Spinal cord (tissue), 10 donors: ENCODE data around the gene SLC33A1. TPM values are rescaled to one million over a fixed set of nuclear protein-coding genes. Genes with fewer than 3 reads are reported as not detected.
"Not testable (repeated sequence)": the region's sequence is repeated elsewhere in the genome, so short reads cannot be mapped to it uniquely, and the experiment has no call there.

Experiments used
- DNase-seq, 6 donors: peaks; one replicate each; pipeline versions ENCODE4 v3.0.0 to v3.0.0-alpha.2; 2013 to 2015; ENCODE audit warnings: low spot score in 6 of 6, low read depth in 4 of 6
- H3K27ac ChIP-seq: one replicate; pipeline ENCODE4 v1.5.1; 2013; ENCODE audit warnings: low read depth, low read length, control low read depth
- H3K27me3 ChIP-seq: one replicate; pipeline ENCODE4 v1.6.1; 2013; ENCODE audit warnings: low read length; ENCODE audit not compliant: control insufficient read depth, insufficient read depth
- H3K36me3 ChIP-seq: one replicate; pipeline ENCODE4 v1.6.1; 2013; ENCODE audit warnings: low read length; ENCODE audit not compliant: control insufficient read depth, insufficient read depth
- H3K4me1 ChIP-seq: one replicate; pipeline ENCODE4 v1.6.1; 2013; ENCODE audit warnings: low read length; ENCODE audit not compliant: control insufficient read depth, insufficient read depth
- H3K4me3 ChIP-seq: one replicate; pipeline ENCODE4 v1.5.1; 2013; ENCODE audit warnings: low read depth, low read length, control low read depth
- H3K9me3 ChIP-seq: one replicate; pipeline ENCODE4 v1.6.1; 2013; ENCODE audit warnings: low read length; ENCODE audit not compliant: control insufficient read depth, insufficient read depth
- WGBS: methylation state at CpG from one replicate; pipeline ENCODE4 v1.1.5; 2013; ENCODE audit warnings: missing lambda C conversion rate; ENCODE audit not compliant: insufficient coverage; 5-methylcytosine and 5-hydroxymethylcytosine counted together
- polyA plus RNA-seq, 2 donors: library from polyadenylated mRNA; unstranded; fragments of 120-200 nt; gene quantifications; one replicate each; pipeline ENCODE4 v1.2.1, GENCODE V29; 2013; ENCODE audit not compliant: insufficient read length in 2 of 2
- total RNA-seq, 2 donors: library from RNA; depleted of rRNA in 1 of 2; stranded (reverse); fragments of 120-200 nt in 1 of 2; fragments of >200 nt in 1 of 2; gene quantifications; one replicate each; pipeline versions ENCODE4 v1.2.3 to v1.2.4, GENCODE V29; 2013 to 2014
- donor health status: healthy.

The SLC33A1 gene
- total and polyA plus RNA-seq, 4 donors = 17.2 to 38.3 (median 26.9) TPM

DNA sequence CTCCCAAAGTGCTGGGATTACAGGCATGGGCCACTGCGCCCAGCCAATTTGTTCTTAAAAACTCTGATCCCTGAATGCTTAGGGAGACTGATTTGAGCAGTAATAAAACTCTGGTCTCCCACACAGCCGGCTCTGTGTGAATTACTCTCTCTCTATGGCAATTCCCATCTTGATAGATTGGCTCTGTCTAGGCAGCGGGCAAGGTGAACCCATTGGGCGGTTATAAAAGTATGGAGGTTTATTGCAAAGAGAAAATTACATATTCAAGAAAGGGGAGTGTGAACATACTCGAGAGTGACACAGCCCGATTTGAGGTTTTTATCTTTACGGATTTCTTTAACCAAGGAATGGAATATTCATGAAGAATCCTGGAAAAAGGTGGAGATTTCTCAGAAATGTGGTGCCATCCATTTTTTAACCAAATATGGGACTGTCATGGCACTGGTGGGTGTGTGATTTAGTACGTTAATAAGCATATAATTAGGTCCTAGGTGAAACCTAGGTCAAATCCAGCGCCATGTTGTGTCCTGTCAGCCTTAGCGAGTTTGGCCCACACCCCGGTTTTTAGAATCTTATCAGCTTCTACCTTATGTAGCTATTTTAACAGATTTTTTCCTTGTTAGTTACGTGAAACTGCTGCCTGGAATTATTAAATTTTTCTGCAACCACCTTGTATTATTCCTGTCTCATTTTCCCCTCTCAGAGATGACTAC is 9.0 kb upstream of the SLC33A1 start:
- Histone ChIP-seq H3K9me3 (no peaks in the 10 kb centered on the region), H3K36me3 (no peaks in the 10 kb centered on the region), H3K4me1 (no peaks in the 10 kb centered on the region), H3K4me3 (no peak overlapping the region), H3K27ac (no peak overlapping the region), H3K27me3 (no peaks in the 10 kb centered on the region)
- 100% methylated on average over 5 of the region's 12 CpGs for WGBS
- DNase-seq = no peak

DNA sequence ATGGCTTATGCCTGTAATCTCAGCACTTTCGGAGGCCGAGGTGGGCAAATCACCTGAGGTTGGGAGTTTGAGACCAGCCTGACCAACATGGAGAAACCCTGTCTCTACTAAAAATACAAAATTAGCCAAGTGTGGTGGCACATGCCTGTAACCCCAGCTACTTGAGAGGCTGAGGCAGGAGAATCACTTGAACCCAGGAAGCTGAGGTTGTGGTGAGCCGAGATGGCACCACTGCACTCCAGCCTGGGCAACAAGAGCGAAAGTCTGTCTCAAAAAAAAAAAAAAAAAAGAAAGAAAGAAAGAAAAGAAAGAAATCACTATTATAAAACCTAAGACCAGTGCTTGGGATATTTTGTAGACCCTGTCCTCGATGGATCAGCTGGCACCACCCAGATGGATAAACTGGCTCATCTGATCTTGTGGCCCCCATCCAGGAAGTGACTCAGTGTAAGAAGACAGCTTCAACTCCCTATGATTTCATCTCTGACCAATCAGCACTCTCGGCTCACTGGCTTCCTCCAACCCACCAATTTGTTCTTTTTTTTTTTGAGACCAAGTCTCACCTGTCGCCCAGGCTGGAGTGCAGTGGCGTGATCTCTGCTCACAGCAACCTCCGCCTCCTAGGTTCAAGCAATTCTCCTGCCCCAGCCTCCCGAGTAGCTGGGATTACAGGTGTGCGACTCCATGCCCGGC is 8.2 kb upstream of the SLC33A1 start:
- H3K4me1 ChIP-seq, H3K9me3 ChIP-seq, H3K27me3 ChIP-seq, H3K27ac ChIP-seq, H3K36me3 ChIP-seq, H3K4me3 ChIP-seq, DNase-seq: not testable (repeated sequence)
- WGBS = 94% methylated on average over 8 of the region's 12 CpGs

DNA sequence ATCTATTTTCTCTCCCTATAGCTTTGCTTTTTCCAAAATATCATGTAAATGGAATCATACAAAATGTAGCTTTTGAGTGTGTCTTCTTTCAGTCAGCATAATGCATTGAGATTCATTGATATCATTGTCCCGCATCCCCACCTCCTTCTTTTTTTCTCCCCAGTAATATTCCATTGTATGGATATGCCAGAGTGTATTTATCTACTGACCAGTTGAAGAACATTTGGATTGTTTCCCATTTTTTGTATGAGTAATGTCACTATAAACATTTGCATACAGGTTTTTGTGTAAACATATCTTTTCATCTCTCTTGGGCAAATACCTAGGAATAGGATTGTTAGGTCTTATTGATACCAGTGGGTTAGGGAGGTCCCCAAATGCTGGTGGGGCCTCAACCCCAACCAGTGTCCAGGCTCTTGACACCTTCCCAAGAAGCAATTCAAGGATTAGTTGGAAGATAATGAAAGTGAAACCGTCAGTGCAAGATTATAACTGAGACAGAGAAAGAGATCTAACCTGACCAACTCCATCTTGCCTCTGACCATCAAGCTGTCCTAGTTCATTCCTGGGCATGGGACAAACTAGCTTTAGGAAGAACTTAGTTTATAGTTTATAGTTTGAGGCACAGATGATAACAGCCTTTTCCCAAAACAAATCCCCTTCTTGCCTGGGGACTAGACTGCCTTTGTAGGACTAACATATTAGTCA is 7.4 kb upstream of the SLC33A1 start:
- no peaks in the 10 kb centered on the region for H3K36me3 ChIP-seq
- no peak overlapping the region for H3K4me3 ChIP-seq
- H3K9me3 ChIP-seq = no peaks in the 10 kb centered on the region
- WGBS = no CpG with 5 or more reads among the region's 2 CpGs
- H3K4me1 ChIP-seq = no peaks in the 10 kb centered on the region
- DNase-seq = no peak
- H3K27ac ChIP-seq = no peak overlapping the region
- no peaks in the 10 kb centered on the region for H3K27me3 ChIP-seq

DNA sequence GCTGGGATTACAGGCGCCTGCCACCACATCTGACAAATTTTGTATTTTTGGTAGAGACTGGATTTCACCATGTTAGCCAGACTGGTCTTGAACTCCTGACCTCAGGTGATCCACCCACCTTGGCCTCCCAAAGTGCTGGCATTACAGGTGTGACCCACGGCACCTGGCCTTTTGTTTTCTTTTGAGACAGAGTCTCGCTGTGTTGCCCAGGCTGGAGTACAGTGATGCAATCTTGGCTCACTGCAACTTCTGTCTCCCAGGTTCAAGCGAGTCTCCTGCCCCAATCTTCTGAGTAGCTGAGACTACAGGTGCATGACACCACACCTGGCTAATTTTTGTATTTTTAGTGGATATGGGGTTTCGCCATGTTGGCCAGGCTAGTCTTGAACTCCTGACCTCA is 6.2 kb upstream of the SLC33A1 start:
- not testable (repeated sequence) for DNase-seq, H3K36me3 ChIP-seq, H3K4me3 ChIP-seq, H3K27ac ChIP-seq, H3K4me1 ChIP-seq, H3K9me3 ChIP-seq, H3K27me3 ChIP-seq
- WGBS = 93% methylated on average over 5 of the region's 5 CpGs

DNA sequence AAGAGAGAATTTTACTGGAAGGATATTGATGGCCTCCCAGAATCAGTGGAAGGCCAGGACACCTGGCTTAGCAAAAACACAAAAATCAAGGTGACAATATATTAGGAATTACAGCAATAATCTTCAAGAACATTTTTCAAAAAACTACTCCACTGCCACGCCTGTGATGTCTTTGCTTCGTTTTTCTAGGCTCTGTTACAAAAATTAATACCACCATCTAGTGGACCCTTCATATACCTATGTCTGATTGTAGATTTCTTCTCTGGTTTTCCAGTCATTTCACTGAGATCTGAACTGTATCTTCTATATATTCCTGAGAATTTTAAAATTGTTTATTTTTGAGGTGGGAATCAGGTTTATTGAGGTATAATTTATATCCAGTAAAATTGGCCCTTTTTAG is 5.6 kb upstream of the SLC33A1 start:
- Histone ChIP-seq H3K36me3 (no peaks in the 10 kb centered on the region), H3K27me3 (no peaks in the 10 kb centered on the region), H3K4me1 (peaks cover 5% of the 10 kb centered on the region), H3K9me3 (no peaks in the 10 kb centered on the region), H3K4me3 (no peak overlapping the region), H3K27ac (no peak overlapping the region)
- peak in 2 of 6 donors; percentile 49 to 68 for DNase-seq
- 20% methylated on average over 1 of the region's 2 CpGs for WGBS

DNA sequence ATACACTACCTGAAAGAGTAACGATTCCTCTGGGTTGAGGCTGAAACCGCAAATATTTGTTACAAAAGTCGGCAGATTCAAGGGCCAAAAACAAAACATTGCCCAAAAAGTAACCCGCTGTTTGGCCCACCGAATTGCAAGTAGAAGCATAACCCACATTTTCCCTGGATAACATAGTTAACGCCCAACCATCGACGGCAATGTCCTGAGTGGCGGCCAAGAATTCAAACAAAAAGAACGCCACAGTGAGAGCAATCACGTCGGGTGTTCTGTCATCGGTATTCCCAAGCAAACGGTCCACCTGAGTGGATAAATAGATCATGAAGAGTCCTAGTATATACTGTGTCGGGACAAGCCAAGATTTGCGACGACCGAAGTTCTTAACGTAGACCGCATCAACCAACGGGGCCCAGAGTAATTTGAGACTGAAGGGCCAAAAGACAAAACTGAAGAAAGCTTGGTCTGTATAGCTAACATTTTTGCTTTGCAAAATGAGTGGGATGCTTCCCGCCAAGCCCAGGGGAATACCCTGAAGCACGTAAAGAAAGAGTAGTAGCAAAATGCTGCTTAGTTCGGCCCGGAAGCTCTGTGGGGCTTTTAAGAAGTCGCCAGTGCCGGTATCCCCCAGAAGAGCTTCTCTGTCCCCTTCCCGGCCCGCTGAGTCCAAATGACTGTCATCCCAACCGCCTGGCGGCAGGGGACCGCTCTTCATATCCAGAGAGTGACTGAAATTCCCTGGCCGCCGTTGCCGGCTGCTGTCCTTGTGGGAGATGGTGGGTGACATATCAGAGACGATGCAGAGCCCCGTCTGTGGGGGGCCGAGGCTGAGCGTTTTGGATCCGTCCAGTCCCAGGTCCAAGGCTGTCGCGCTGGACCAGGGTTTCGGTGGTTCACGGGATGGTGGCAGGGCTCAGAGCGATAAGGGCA is 750 bp downstream of the SLC33A1 start:
- H3K27ac ChIP-seq = peak overlapping the region; percentile 98
- H3K9me3 ChIP-seq = no peaks in the 10 kb centered on the region
- peak overlapping the region; percentile 98 for H3K4me3 ChIP-seq
- H3K27me3 ChIP-seq = no peaks in the 10 kb centered on the region
- peaks cover 31% of the 10 kb centered on the region for H3K4me1 ChIP-seq
- peaks cover 2% of the 10 kb centered on the region for H3K36me3 ChIP-seq
- peak in 1 of 6 donors; percentile 25 for DNase-seq
- WGBS = 3% methylated on average over 45 of the region's 45 CpGs

DNA sequence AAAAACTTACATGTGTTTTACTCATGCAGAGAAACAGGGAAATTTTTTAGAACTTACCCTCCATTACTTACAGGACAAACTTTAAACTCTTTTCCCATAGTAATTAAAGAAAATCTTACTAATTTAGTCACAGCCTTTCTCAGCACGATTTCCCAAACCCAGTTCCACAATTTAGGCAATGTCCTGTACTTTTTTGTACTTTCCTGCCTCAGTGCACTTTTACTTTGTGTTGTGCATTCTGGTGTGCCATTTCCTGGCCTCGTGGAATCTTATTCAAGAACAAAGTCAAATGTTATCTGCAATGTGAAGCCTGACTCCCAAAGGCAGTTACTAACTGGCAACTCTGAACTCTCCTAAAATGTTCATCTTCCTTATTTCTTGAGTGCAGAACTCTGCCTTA is 1.9 kb downstream of the SLC33A1 start:
- peaks cover 31% of the 10 kb centered on the region for H3K4me1 ChIP-seq
- no peaks in the 10 kb centered on the region for H3K9me3 ChIP-seq
- peaks cover 2% of the 10 kb centered on the region for H3K36me3 ChIP-seq
- no peak overlapping the region for H3K27ac ChIP-seq
- 44% methylated on average over 2 of the region's 2 CpGs for WGBS
- H3K27me3 ChIP-seq = no peaks in the 10 kb centered on the region
- no peak for DNase-seq
- peak overlapping the region; percentile 98 for H3K4me3 ChIP-seq

DNA sequence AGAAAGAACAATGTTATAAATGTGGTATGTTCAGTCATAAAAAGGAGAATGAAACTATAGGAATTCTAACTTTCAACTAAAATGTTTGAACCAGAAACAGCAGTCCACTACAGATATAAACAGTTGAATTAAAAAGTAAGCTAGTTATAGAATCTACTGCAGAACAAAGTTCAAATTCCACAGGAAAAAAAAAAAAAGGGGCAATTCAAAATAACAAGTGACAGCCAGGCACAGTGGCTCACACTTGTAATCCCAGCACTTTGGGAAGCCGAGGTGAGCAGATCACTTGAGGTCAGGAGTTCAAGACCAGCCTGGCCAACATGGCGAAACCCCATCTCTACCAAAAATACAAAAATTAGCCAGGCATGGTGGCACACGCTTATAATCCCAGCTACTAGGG is 4.8 kb downstream of the SLC33A1 start:
- peaks cover 25% of the 10 kb centered on the region for H3K4me1 ChIP-seq
- not testable (repeated sequence) for H3K27ac ChIP-seq, H3K36me3 ChIP-seq, DNase-seq, H3K9me3 ChIP-seq, H3K27me3 ChIP-seq, H3K4me3 ChIP-seq
- WGBS = 71% methylated on average over 1 of the region's 3 CpGs

DNA sequence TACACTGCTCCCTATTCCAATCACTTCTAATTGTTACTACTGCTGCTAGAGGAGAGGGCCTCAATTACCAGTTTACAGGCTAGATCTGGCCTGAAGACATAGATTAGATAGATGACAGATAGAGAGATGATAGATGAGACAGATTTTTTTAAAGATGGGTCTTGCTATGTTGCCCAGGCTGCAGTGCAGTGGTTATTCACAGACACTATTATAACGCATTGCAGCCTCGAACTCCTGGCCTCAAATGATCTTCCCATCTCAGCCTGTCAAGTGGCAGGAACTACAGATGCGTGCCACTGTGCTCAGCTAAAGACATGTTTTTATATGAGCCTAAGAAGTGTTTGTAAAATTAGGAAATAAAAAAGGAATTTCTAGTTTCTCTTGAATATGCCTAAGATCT is 6.2 kb downstream of the SLC33A1 start:
- Histone ChIP-seq H3K27ac (no peak overlapping the region), H3K4me3 (no peak overlapping the region), H3K4me1 (peaks cover 20% of the 10 kb centered on the region), H3K36me3 (peaks cover 2% of the 10 kb centered on the region), H3K9me3 (no peaks in the 10 kb centered on the region), H3K27me3 (no peaks in the 10 kb centered on the region)
- 90% methylated on average over 2 of the region's 3 CpGs for WGBS
- DNase-seq = no peak
